Peyer's patch (tissue), 4 donors: ENCODE data around the gene C5orf34.

ENCODE experiments used
- CTCF ChIP-seq, 6 experiments: fragments of 450-650 bp in 4 of 6; fragments of 200-600 bp in 2 of 6; sonication (generic) in 1 of 6; IDR thresholded peaks; one replicate each; pipeline ENCODE4 v1.5.1; 2017 to 2019; ENCODE audit warnings: antibody characterized with exemption in 6 of 6, mild to moderate bottlenecking in 3 of 6, moderate library complexity in 1 of 6
- POLR2A ChIP-seq, 2 donors: fragments of 450-650 bp; IDR thresholded peaks; one replicate each; pipeline ENCODE4 v1.5.1; 2017; ENCODE audit warnings: antibody characterized with exemption in 2 of 2, mild to moderate bottlenecking in 2 of 2, moderate library complexity in 2 of 2

DNA sequence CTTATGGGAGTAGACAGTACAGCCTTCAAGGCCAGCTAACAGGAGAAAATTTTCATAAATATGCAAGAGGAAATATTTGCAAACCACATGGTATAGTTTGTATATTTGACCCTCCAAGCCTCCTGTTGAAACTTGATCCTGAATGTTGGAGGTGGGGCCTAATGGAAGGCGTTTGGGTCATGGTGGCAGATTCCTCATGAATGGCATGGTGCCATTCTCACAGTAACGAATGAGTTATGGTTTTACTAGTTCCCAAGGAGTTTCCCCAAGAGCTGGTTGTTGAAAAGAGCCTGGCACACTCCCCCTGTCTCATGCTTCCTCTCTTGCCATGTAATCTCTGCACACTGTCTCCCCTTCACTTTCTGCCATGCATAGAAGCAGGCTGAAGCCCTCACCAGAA is 45.2 kb upstream of the C5orf34 start:
- no peak for TF ChIP-seq CTCF (IDR thresholded peaks at IDR 0.05)
- no peak for TF ChIP-seq POLR2A (IDR thresholded peaks at IDR 0.05)
